ENCODE measurements around the gene DIP2C.
"Not testable (repeated sequence)": the region's sequence is repeated elsewhere in the genome, so short reads cannot be mapped to it uniquely, and the experiment has no call there.

Gene DIP2C

DNA sequence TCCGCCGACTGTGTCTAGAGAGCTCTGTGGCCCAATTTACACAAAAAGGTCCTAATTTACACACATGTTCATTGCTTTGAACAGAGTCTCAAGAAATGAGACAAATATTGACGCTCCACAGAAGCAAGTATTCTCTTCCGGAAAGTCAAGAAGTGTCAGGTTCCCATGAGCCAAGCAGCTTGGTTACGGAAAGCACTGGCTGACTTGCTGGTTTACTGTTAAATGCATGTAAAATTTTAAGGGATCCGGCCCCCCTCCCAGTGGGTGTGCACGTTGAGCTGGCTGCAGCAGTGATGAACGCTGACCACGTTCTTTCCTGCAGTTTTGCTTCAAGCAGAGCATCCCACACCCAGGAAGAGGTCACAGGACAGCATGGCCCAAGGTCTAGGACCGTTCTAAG is 76.8 kb downstream of the DIP2C start:
- Histone ChIP-seq H3K4me2 (ENCODE audit: insufficient read depth, low read length) (no peak overlapping the region), H3K36me3 (ENCODE audit: insufficient read depth, low read length) (no peaks in the 10 kb centered on the region), H2AFZ (ENCODE audit: low read depth, low read length) (no peak overlapping the region), H3K27me3 (ENCODE audit: insufficient read depth, low read length, poor library complexity) (peaks cover 3% of the 10 kb centered on the region), H3K79me2 (ENCODE audit: insufficient read depth, low read length) (no peaks in the 10 kb centered on the region), H3K27ac (ENCODE audit: low read length) (no peak overlapping the region), H3K9ac (ENCODE audit: low read depth, low read length) (no peak overlapping the region), H3K9me3 (ENCODE audit: insufficient read depth, low read length, severe bottlenecking) (no peaks in the 10 kb centered on the region), H3K4me1 (ENCODE audit: insufficient read depth, low read length) (no peaks in the 10 kb centered on the region), H4K20me1 (ENCODE audit: insufficient read depth, low read length) (no peaks in the 10 kb centered on the region), H3K4me3 (ENCODE audit: low read depth in 1 of 2, low read length in 2 of 2) (no peak overlapping the region)
- no peak for TF ChIP-seq EZH2 (IDR thresholded peaks at IDR 0.05; ENCODE audit: borderline replicate concordance, low read depth, low read length, severe bottlenecking)
- TF ChIP-seq, protein P1, sequence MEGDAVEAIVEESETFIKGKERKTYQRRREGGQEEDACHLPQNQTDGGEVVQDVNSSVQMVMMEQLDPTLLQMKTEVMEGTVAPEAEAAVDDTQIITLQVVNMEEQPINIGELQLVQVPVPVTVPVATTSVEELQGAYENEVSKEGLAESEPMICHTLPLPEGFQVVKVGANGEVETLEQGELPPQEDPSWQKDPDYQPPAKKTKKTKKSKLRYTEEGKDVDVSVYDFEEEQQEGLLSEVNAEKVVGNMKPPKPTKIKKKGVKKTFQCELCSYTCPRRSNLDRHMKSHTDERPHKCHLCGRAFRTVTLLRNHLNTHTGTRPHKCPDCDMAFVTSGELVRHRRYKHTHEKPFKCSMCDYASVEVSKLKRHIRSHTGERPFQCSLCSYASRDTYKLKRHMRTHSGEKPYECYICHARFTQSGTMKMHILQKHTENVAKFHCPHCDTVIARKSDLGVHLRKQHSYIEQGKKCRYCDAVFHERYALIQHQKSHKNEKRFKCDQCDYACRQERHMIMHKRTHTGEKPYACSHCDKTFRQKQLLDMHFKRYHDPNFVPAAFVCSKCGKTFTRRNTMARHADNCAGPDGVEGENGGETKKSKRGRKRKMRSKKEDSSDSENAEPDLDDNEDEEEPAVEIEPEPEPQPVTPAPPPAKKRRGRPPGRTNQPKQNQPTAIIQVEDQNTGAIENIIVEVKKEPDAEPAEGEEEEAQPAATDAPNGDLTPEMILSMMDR (IDR thresholded peaks at IDR 0.05; ENCODE audit: borderline replicate concordance, extremely low read depth, low read length, poor library complexity, severe bottlenecking): no peak
- DNase-seq: no peak
- ATAC-seq (ENCODE audit: insufficient read depth, low read depth): no peak

DNA sequence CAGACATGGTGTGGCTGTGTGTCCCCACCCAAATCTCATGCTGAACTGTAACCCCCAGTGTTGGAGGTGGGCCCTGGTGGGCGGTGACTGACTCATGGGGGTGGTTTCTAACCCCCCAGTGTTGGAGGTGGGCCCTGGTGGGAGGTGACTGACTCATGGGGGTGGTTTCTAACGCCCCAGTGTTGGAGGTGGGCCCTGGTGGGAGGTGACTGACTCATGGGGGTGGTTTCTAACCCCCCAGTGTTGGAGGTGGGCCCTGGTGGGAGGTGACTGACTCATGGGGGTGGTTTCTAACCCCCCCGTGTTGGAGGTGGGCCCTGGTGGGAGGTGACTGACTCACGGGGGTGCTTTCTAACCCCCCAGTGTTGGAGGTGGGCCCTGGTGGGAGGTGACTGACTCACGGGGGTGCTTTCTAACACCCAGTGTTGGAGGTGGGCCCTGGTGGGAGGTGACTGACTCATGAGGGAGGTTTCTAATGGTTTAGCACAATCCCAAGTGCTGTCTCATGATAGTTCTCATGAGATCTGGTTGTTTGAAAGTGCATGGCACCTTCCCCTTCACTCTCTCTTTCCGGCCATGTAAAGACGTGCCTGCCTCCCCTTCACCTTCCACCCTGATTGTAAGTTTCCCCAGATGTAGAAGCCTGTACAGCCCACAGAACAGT is 78.7 kb downstream of the DIP2C start:
- not testable (repeated sequence) for H3K4me1 ChIP-seq (ENCODE audit: insufficient read depth, low read length); H2AFZ ChIP-seq (ENCODE audit: low read depth, low read length); H3K9ac ChIP-seq (ENCODE audit: low read depth, low read length); H3K4me3 ChIP-seq (ENCODE audit: low read depth in 1 of 2, low read length in 2 of 2); H3K79me2 ChIP-seq (ENCODE audit: insufficient read depth, low read length); H4K20me1 ChIP-seq (ENCODE audit: insufficient read depth, low read length); DNase-seq; H3K36me3 ChIP-seq (ENCODE audit: insufficient read depth, low read length); H3K9me3 ChIP-seq (ENCODE audit: insufficient read depth, low read length, severe bottlenecking); H3K4me2 ChIP-seq (ENCODE audit: insufficient read depth, low read length); ATAC-seq (ENCODE audit: insufficient read depth, low read depth); H3K27me3 ChIP-seq (ENCODE audit: insufficient read depth, low read length, poor library complexity); H3K27ac ChIP-seq (ENCODE audit: low read length)

DNA sequence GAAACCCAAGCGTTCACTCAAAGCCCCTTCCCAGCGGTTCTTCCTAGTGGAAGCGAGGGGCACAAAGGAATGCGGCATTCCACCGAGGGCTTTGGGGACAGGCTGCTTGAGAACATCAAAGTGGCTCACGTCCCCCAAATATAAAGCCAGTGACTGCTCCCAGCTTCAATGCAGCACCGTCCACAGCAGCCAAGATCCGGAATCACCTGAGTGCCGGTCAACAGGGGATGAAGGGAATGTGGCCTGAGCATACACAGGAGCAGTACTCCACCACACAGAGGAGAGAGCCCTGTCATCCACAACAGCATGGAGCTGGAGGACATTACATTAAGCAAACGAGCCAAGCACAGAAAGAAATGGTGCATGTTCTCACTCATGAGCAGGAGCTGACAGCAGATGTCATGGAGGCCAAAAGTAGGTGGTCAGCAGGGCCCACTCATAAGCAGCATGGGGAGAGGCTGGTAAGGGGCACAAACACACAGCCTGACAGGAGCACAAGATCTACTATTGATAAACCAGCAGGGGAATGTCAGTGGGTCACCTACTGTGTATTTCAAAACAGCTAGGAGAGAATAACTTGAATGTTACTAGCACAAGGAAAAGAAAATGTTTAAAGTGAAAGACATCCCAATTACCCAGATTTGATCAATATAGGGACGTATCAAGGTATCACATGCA is 79.5 kb downstream of the DIP2C start:
- Histone ChIP-seq H2AFZ (ENCODE audit: low read depth, low read length) (no peak overlapping the region), H3K9me3 (ENCODE audit: insufficient read depth, low read length, severe bottlenecking) (no peaks in the 10 kb centered on the region), H3K4me1 (ENCODE audit: insufficient read depth, low read length) (no peaks in the 10 kb centered on the region), H3K4me3 (ENCODE audit: low read depth in 1 of 2, low read length in 2 of 2) (no peak overlapping the region), H3K79me2 (ENCODE audit: insufficient read depth, low read length) (no peaks in the 10 kb centered on the region), H3K36me3 (ENCODE audit: insufficient read depth, low read length) (no peaks in the 10 kb centered on the region), H3K9ac (ENCODE audit: low read depth, low read length) (no peak overlapping the region), H3K4me2 (ENCODE audit: insufficient read depth, low read length) (no peak overlapping the region), H3K27me3 (ENCODE audit: insufficient read depth, low read length, poor library complexity) (peaks cover 3% of the 10 kb centered on the region), H3K27ac (ENCODE audit: low read length) (no peak overlapping the region), H4K20me1 (ENCODE audit: insufficient read depth, low read length) (no peaks in the 10 kb centered on the region)
- no peak for DNase-seq
- no peak for ATAC-seq (ENCODE audit: insufficient read depth, low read depth)
- TF ChIP-seq, protein P1 (IDR thresholded peaks at IDR 0.05; ENCODE audit: borderline replicate concordance, extremely low read depth, low read length, poor library complexity, severe bottlenecking): no peak
- no peak for TF ChIP-seq EZH2 (IDR thresholded peaks at IDR 0.05; ENCODE audit: borderline replicate concordance, low read depth, low read length, severe bottlenecking)

DNA sequence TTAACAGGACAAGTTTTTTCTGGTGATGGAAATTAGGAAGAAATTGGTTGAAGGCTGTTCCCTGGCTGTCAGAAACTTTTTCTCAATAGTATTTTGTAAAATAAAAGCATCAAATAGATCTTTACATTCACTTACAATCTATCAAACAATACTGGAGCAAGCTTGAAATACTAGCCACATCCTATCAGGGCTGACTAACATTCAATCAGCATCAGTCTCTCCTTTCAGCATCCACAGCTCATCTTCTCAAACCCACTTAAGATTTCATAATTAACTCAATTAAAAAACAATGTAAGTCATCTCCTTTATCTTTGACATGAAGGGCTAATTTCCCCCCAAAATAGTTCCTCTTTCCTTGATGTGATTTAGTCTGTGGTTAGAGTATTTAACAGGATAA is 80.2 kb downstream of the DIP2C start:
- Histone ChIP-seq H3K79me2 (ENCODE audit: insufficient read depth, low read length) (no peaks in the 10 kb centered on the region), H3K27ac (ENCODE audit: low read length) (no peak overlapping the region), H3K4me2 (ENCODE audit: insufficient read depth, low read length) (no peak overlapping the region), H4K20me1 (ENCODE audit: insufficient read depth, low read length) (no peaks in the 10 kb centered on the region), H3K9ac (ENCODE audit: low read depth, low read length) (no peak overlapping the region), H3K9me3 (ENCODE audit: insufficient read depth, low read length, severe bottlenecking) (no peaks in the 10 kb centered on the region), H3K4me3 (ENCODE audit: low read depth in 1 of 2, low read length in 2 of 2) (no peak overlapping the region), H3K27me3 (ENCODE audit: insufficient read depth, low read length, poor library complexity) (peaks cover 6% of the 10 kb centered on the region), H3K4me1 (ENCODE audit: insufficient read depth, low read length) (no peaks in the 10 kb centered on the region), H2AFZ (ENCODE audit: low read depth, low read length) (no peak overlapping the region), H3K36me3 (ENCODE audit: insufficient read depth, low read length) (no peaks in the 10 kb centered on the region)
- ATAC-seq (ENCODE audit: insufficient read depth, low read depth) (no peak), DNase-seq (no peak)
- TF ChIP-seq EZH2 (IDR thresholded peaks at IDR 0.05; ENCODE audit: borderline replicate concordance, low read depth, low read length, severe bottlenecking): no peak
- TF ChIP-seq, protein P1 (IDR thresholded peaks at IDR 0.05; ENCODE audit: borderline replicate concordance, extremely low read depth, low read length, poor library complexity, severe bottlenecking): no peak

All from DND-41 (cell line).